Activated T-cell treated with anti-CD3 and anti-CD28 coated beads, Interleukin-2, amount 50 U/mL, for 24 hours (primary cell): ENCODE results near the gene SNTA1.
"Not testable (repeated sequence)": the region's sequence is repeated elsewhere in the genome, so short reads cannot be mapped to it uniquely, and the experiment has no call there.

Source experiments
- DNase-seq: peaks from one replicate; pipeline ENCODE4 v3.0.0-alpha.2; 2020
- H3K27ac Mint-ChIP-seq: 2 replicates; pipeline ENCODE4 v1.8.0; 2020; ENCODE audit warnings: mild to moderate bottlenecking, mixed read lengths
- H3K27me3 Mint-ChIP-seq: 2 replicates; pipeline ENCODE4 v1.8.0; 2020; ENCODE audit warnings: mixed read lengths
- H3K36me3 Mint-ChIP-seq: 2 replicates; pipeline ENCODE4 v1.8.0; 2020; ENCODE audit warnings: low read depth, mixed read lengths
- H3K4me1 Mint-ChIP-seq: 2 replicates; pipeline ENCODE4 v1.8.0; 2020; ENCODE audit warnings: low read depth, mixed read lengths
- H3K4me3 Mint-ChIP-seq: 2 replicates; pipeline ENCODE4 v1.8.0; 2020; ENCODE audit warnings: mild to moderate bottlenecking, moderate library complexity, mixed read lengths
- H3K9me3 Mint-ChIP-seq: 2 replicates; pipeline ENCODE4 v1.8.0; 2020; ENCODE audit warnings: mixed read lengths

The SNTA1 gene

GRCh38 chr20:33474963-33475362, 31.4 kb upstream of the SNTA1 start:
- Mint-ChIP-seq H3K27ac (no peak overlapping the region), H3K36me3 (no peaks in the 10 kb centered on the region), H3K4me3 (no peak overlapping the region), H3K9me3 (no peaks in the 10 kb centered on the region), H3K4me1 (no peaks in the 10 kb centered on the region), H3K27me3 (no peaks in the 10 kb centered on the region)
- no peak for DNase-seq

GRCh38 chr20:33474097-33474873, 30.7 kb upstream of the SNTA1 start:
- Mint-ChIP-seq H3K27me3 (no peaks in the 10 kb centered on the region), H3K9me3 (no peaks in the 10 kb centered on the region), H3K4me3 (no peak overlapping the region), H3K4me1 (no peaks in the 10 kb centered on the region), H3K36me3 (no peaks in the 10 kb centered on the region), H3K27ac (no peak overlapping the region)
- DNase-seq = no peak

- no peaks in the 10 kb centered on the region for H3K4me1 Mint-ChIP-seq
- H3K4me3 Mint-ChIP-seq = no peak overlapping the region
- no peaks in the 10 kb centered on the region for H3K9me3 Mint-ChIP-seq
- H3K36me3 Mint-ChIP-seq = no peaks in the 10 kb centered on the region
- H3K27ac Mint-ChIP-seq = no peak overlapping the region
- no peaks in the 10 kb centered on the region for H3K27me3 Mint-ChIP-seq
- DNase-seq = no peak
Observed at GRCh38 chr20:33472868-33473435, 29.4 kb upstream of the SNTA1 start.

- no peaks in the 10 kb centered on the region for H3K36me3 Mint-ChIP-seq
- no peak overlapping the region for H3K27ac Mint-ChIP-seq
- H3K4me1 Mint-ChIP-seq = no peaks in the 10 kb centered on the region
- no peaks in the 10 kb centered on the region for H3K9me3 Mint-ChIP-seq
- no peak overlapping the region for H3K4me3 Mint-ChIP-seq
- no peaks in the 10 kb centered on the region for H3K27me3 Mint-ChIP-seq
- DNase-seq = no peak
Observed at GRCh38 chr20:33470866-33471265, 27.3 kb upstream of the SNTA1 start.

- no peaks in the 10 kb centered on the region for H3K9me3 Mint-ChIP-seq
- no peaks in the 10 kb centered on the region for H3K36me3 Mint-ChIP-seq
- H3K4me3 Mint-ChIP-seq = no peak overlapping the region
- H3K27ac Mint-ChIP-seq = no peak overlapping the region
- no peaks in the 10 kb centered on the region for H3K27me3 Mint-ChIP-seq
- DNase-seq = no peak
- H3K4me1 Mint-ChIP-seq = no peaks in the 10 kb centered on the region
Observed at GRCh38 chr20:33470457-33470856, 26.9 kb upstream of the SNTA1 start.

- Mint-ChIP-seq H3K9me3 (no peaks in the 10 kb centered on the region), H3K4me3 (no peak overlapping the region), H3K4me1 (no peaks in the 10 kb centered on the region), H3K27me3 (no peaks in the 10 kb centered on the region), H3K36me3 (no peaks in the 10 kb centered on the region), H3K27ac (no peak overlapping the region)
- DNase-seq = no peak
Observed at GRCh38 chr20:33466303-33466646, 22.7 kb upstream of the SNTA1 start.

GRCh38 chr20:33465481-33466302, 22.1 kb upstream of the SNTA1 start:
- Mint-ChIP-seq H3K36me3 (no peaks in the 10 kb centered on the region), H3K27ac (no peak overlapping the region), H3K4me1 (no peaks in the 10 kb centered on the region), H3K27me3 (no peaks in the 10 kb centered on the region), H3K9me3 (no peaks in the 10 kb centered on the region), H3K4me3 (no peak overlapping the region)
- no peak for DNase-seq

- H3K4me1 Mint-ChIP-seq, H3K27ac Mint-ChIP-seq, DNase-seq: not testable (repeated sequence)
Observed at GRCh38 chr20:33464759-33465158, 21.2 kb upstream of the SNTA1 start.

GRCh38 chr20:33463332-33464101, 20.0 kb upstream of the SNTA1 start:
- Mint-ChIP-seq H3K4me3 (no peak overlapping the region), H3K4me1 (no peaks in the 10 kb centered on the region), H3K27ac (no peak overlapping the region), H3K27me3 (no peaks in the 10 kb centered on the region), H3K9me3 (no peaks in the 10 kb centered on the region), H3K36me3 (no peaks in the 10 kb centered on the region)
- DNase-seq = no peak

More at GRCh38 chr20:33464759-33465158, 21.2 kb upstream of the SNTA1 start:
- not testable (repeated sequence) for H3K36me3 Mint-ChIP-seq, H3K9me3 Mint-ChIP-seq, H3K4me3 Mint-ChIP-seq, H3K27me3 Mint-ChIP-seq

GRCh38 chr20:33460711-33461110, 17.1 kb upstream of the SNTA1 start:
- Mint-ChIP-seq H3K4me3 (no peak overlapping the region), H3K27ac (no peak overlapping the region), H3K9me3 (no peaks in the 10 kb centered on the region), H3K27me3 (no peaks in the 10 kb centered on the region), H3K4me1 (no peaks in the 10 kb centered on the region), H3K36me3 (no peaks in the 10 kb centered on the region)
- no peak for DNase-seq

- Mint-ChIP-seq H3K9me3 (no peaks in the 10 kb centered on the region), H3K36me3 (no peaks in the 10 kb centered on the region), H3K4me3 (no peak overlapping the region), H3K27me3 (no peaks in the 10 kb centered on the region), H3K4me1 (no peaks in the 10 kb centered on the region), H3K27ac (no peak overlapping the region)
- DNase-seq = no peak
Observed at GRCh38 chr20:33459599-33459998, 16.0 kb upstream of the SNTA1 start.

- H3K4me3 Mint-ChIP-seq, H3K9me3 Mint-ChIP-seq, H3K27ac Mint-ChIP-seq, H3K27me3 Mint-ChIP-seq, H3K36me3 Mint-ChIP-seq, H3K4me1 Mint-ChIP-seq: not testable (repeated sequence)
- peak; percentile 88 for DNase-seq
Observed at GRCh38 chr20:33456916-33457642, 13.5 kb upstream of the SNTA1 start.

GRCh38 chr20:33450867-33451266, 7.3 kb upstream of the SNTA1 start:
- no peaks in the 10 kb centered on the region for H3K4me1 Mint-ChIP-seq
- no peaks in the 10 kb centered on the region for H3K27me3 Mint-ChIP-seq
- DNase-seq = no peak
- no peak overlapping the region for H3K4me3 Mint-ChIP-seq
- no peaks in the 10 kb centered on the region for H3K9me3 Mint-ChIP-seq
- H3K36me3 Mint-ChIP-seq = no peaks in the 10 kb centered on the region
- H3K27ac Mint-ChIP-seq = no peak overlapping the region
